Heart right ventricle (tissue), 16 donors: ENCODE results near the gene DTNB. TPM values are rescaled to one million over a fixed set of nuclear protein-coding genes. Genes with fewer than 3 reads are reported as not detected.

Experiments used
- ATAC-seq, 8 donors: fragments of 200-7000 bp; cut with Tn5 transposase; one replicate each; pipeline ENCODE4 v1.9.1; 2020; ENCODE audit warnings: mild to moderate bottlenecking in 8 of 8, moderate library complexity in 8 of 8, moderate number of reproducible peaks in 1 of 8
- DNase-seq, 2 donors: peaks; one replicate each; pipeline ENCODE4 v3.0.0-alpha.2; 2020
- H3K27ac ChIP-seq, 10 donors: fragments of 200-600 bp; sonication (generic) in 2 of 10; one replicate each; pipeline versions ENCODE4 v1.5.0 to v1.8.0; 2020 to 2022; ENCODE audit warnings: mild to moderate bottlenecking in 3 of 10
- H3K27me3 ChIP-seq, 7 donors: fragments of 200-600 bp; one replicate each; pipeline ENCODE4 v1.8.0; 2021 to 2022; ENCODE audit warnings: mild to moderate bottlenecking in 2 of 7
- H3K36me3 ChIP-seq, 9 donors: fragments of 200-600 bp; sonication (generic) in 1 of 9; one replicate each; pipeline versions ENCODE4 v1.5.0 to v1.8.0; 2020 to 2022; ENCODE audit warnings: mild to moderate bottlenecking in 2 of 9
- H3K4me1 ChIP-seq, 9 donors: fragments of 200-600 bp; sonication (generic) in 1 of 9; one replicate each; pipeline versions ENCODE4 v1.5.0 to v1.8.0; 2020 to 2022; ENCODE audit warnings: mild to moderate bottlenecking in 4 of 9
- H3K4me3 ChIP-seq, 10 donors: fragments of 200-600 bp; sonication (generic) in 2 of 10; one replicate each; pipeline versions ENCODE4 v1.5.0 to v1.8.0; 2020 to 2022; ENCODE audit warnings: mild to moderate bottlenecking in 7 of 10, moderate library complexity in 2 of 10
- H3K9me3 ChIP-seq, 11 donors: fragments of 200-600 bp in 10 of 11; sonication (generic) in 2 of 11; one replicate each; pipeline versions ENCODE4 v1.5.0 to v1.8.0; 2013 to 2022; ENCODE audit warnings: mild to moderate bottlenecking in 2 of 11, control low read depth in 1 of 11, moderate library complexity in 1 of 11
- WGBS, 2 donors: extraction: QIAGEN DNeasy Blood & Tissue Kit; methylation state at CpG; one replicate each; pipeline ENCODE4 v1.1.7; 2013; ENCODE audit warnings: inconsistent platforms in 1 of 2; 5-methylcytosine and 5-hydroxymethylcytosine counted together
- intact Hi-C, 10 donors: fragments of 100-400 bp; cut with DNase I; formaldehyde crosslinking; loops; one replicate each; pipeline versions ENCODE4 v1.11.1 to v1.14.2; 2022
- polyA plus RNA-seq, 2 donors: library from polyadenylated mRNA; stranded (reverse); fragments of 200-250 nt; gene quantifications; one replicate each; pipeline ENCODE4 v1.2.3, GENCODE V29; 2013
- total RNA-seq, 10 donors: library from RNA; stranded (reverse); fragmentation: NEBNext Ultra II Directional in 3 of 10; extraction: Animal tissue kit (Norgen Biotek cat#: 25700) in 3 of 10; gene quantifications; one replicate each; pipeline versions ENCODE4 v1.2.1 to v1.2.4, GENCODE V29; 2021 to 2023
- TF ChIP-seq, protein P1 (sequence below), 9 donors: fragments of 200-600 bp; sonication (generic) in 2 of 9; IDR thresholded peaks; one replicate each; pipeline versions ENCODE4 v1.5.0 to v1.8.0; 2021 to 2022; ENCODE audit warnings: antibody characterized with exemption in 9 of 9, mild to moderate bottlenecking in 5 of 9, moderate library complexity in 1 of 9
- donor health status: Arrhythmogenic right ventricular cardiomyopathy.
- donor health status: ischemic (EF 13 %, LVEDD 7.1; RV severe dilation, severe dysfunction).
- donor health status: healthy with polysubstance abuse.
- donor health status: DM: no; HTN: yes; CAD: no.
- donor health status: DM: no; HTN: no; CAD: no.
- donor health status: ischemic (EF 25% LVEDD 6.9; RV normal size, moderate dysfunction).
- donor health status: ischemic (EF 25% LVEDD 5.7; RV mildly dilated, moderate dysfunction).
- donor health status: healthy.
- donor health status: DM: yes; HTN: yes; CAD: no.
- donor health status: Ischemic cardiomyopathy.
- donor health status: ischemic (EF 35%, LVEDD 5.7; RV mildly dilated, moderate dysfunction).
- donor health status: nonischemic (EF 11% LVEDD 7.7; RV severe dilation, severe dysfunction).
- donor health status: DM: yes; HTN: yes; CAD: no.
- donor health status: PGD.
- donor health status: ischemic (EF 29% LVEDD 5.4; RV normal size, mild dysfunction).
- donor health status: nonischemic (EF 23%, LVEDD 6.1; RV moderate dilation, normal function).

DTNB gene
- total and polyA plus RNA-seq, 12 donors = 2.8 to 11.3 (median 7.8) TPM

DNA sequence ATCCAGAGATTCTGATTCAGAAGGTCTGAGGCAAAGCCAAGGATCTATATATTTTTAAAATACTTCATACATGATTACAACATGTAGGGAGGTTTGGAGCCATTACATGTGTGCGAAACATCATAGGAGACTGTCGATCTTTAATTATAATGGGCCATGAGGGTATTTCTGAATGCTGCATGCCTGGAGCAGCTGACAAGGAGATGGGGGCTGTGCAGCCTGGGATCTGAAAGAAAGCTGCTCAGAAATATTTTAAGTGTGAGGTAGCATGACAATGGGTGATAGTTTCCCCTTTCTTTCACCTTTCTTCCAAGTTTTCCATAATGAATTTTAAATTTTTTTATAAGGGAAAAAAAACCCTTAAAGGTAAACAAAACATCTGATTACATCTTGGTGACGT, 229.6 kb downstream of the DTNB start:
- Histone ChIP-seq H3K27me3 (no peaks in the 10 kb centered on the region), H3K4me1 (no peaks in the 10 kb centered on the region), H3K27ac (no peak overlapping the region), H3K9me3 (no peaks in the 10 kb centered on the region), H3K36me3 (no peaks in the 10 kb centered on the region), H3K4me3 (no peak overlapping the region)
- WGBS, 2 donors = 92 to 95% methylated on average over 3 of the region's 3 CpGs
- intact Hi-C loops = loop anchor here in 1 of 10 donors (5.0 kb wide), 1 partner anchor 39 kb away; no protein-coding TSS in a partner anchor
- TF ChIP-seq, protein P1, sequence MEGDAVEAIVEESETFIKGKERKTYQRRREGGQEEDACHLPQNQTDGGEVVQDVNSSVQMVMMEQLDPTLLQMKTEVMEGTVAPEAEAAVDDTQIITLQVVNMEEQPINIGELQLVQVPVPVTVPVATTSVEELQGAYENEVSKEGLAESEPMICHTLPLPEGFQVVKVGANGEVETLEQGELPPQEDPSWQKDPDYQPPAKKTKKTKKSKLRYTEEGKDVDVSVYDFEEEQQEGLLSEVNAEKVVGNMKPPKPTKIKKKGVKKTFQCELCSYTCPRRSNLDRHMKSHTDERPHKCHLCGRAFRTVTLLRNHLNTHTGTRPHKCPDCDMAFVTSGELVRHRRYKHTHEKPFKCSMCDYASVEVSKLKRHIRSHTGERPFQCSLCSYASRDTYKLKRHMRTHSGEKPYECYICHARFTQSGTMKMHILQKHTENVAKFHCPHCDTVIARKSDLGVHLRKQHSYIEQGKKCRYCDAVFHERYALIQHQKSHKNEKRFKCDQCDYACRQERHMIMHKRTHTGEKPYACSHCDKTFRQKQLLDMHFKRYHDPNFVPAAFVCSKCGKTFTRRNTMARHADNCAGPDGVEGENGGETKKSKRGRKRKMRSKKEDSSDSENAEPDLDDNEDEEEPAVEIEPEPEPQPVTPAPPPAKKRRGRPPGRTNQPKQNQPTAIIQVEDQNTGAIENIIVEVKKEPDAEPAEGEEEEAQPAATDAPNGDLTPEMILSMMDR (IDR thresholded peaks at IDR 0.05) = no peak
- ATAC-seq = no peak
- no peak for DNase-seq

DNA sequence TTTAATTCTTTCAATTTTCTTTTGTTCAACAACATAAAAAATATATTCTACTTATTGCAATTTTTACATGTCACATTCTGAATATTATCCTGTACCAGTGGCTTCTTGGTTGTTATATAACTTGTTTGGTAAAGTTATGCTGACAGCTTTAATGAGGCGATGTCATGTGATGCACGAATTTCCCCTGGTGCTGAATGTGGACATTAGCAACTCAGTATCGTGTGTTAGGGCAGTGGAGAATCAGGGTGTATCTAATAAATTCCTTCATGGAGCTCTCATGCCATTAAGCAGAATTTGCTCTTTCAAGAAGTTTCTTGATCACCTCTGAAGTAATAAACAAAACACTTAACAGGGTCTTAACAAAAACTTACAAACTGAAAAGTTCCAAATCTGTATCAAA, 232.0 kb downstream of the DTNB start:
- no peak overlapping the region for H3K4me3 ChIP-seq
- no peak for ATAC-seq
- TF ChIP-seq, protein P1 (IDR thresholded peaks at IDR 0.05) = no peak
- no peaks in the 10 kb centered on the region for H3K27me3 ChIP-seq
- intact Hi-C loops = loop anchor here in 1 of 10 donors (5.0 kb wide), 1 partner anchor 41 kb away; no protein-coding TSS in a partner anchor
- no peaks in the 10 kb centered on the region for H3K4me1 ChIP-seq
- 48 to 66% methylated on average over 3 of the region's 3 CpGs for WGBS, 2 donors
- H3K36me3 ChIP-seq = no peaks in the 10 kb centered on the region
- no peak for DNase-seq
- no peaks in the 10 kb centered on the region for H3K9me3 ChIP-seq
- H3K27ac ChIP-seq = no peak overlapping the region

DNA sequence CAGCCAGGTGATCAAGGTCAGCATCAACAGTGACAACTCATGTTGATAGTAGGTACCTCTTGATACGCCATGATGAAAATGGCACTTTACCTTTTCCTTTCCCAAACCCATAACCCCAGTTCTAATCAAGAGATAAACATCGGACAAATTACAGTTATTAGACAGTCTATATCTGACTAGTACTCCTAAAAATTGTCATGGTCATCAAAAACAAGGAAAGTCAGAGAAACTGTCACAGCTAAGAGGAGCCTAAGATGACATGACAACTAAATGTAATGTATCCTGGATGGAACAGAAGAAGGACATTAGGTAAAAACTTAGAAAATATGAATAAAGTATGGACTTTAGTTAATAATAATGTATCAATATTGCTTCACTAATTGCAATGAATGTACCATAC, 234.6 kb downstream of the DTNB start:
- H3K27me3 ChIP-seq = no peaks in the 10 kb centered on the region
- TF ChIP-seq, protein P1 (IDR thresholded peaks at IDR 0.05) = no peak
- peaks cover 0 to 7% (median 0%) of the 10 kb centered on the region in 11 donors for H3K9me3 ChIP-seq
- DNase-seq (no peak), ATAC-seq (no peak)
- WGBS, 2 donors = 94 to 97% methylated on average over 2 of the region's 2 CpGs
- no peak overlapping the region for H3K27ac ChIP-seq
- peaks cover 0 to 10% (median 0%) of the 10 kb centered on the region in 9 donors for H3K36me3 ChIP-seq
- intact Hi-C loops = no loop called here
- H3K4me3 ChIP-seq = no peak overlapping the region
- H3K4me1 ChIP-seq = no peaks in the 10 kb centered on the region

DNA sequence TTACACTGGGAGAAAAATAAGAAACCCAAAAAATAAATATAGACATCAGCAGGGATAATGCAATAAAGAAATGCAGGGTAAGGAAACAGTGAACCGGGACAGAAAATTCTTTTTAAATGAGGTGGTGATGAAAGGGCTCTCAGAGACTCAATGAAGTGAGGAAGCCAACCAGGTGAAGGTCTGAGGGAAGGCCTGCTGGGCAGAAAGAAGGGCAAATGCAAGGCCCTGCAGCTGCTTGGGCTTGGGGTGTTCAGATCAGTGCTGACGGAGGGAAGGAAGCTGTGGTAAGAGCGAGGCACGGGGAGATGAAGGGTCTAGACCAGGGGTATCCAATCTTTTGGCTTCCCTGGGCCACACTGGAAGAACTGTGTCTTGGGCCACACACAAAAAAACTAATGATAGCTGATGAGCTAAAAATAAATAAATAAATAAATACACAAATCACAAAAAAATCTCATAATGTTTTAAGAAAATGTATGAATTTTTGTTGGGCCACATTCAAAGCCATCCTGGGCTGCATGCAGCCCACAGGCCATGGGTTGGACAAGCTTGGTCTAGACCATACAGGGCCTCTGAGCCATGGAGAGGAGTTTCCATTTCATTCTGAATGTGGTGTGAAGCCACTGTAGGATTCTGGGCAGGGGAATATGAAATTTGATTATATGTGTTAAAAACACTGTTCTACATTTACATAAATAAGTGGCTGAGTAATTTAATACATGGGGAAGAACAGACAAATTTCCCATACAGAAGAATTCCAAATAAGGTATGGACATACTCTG, 235.3 kb downstream of the DTNB start:
- peaks cover 0 to 11% (median 0%) of the 10 kb centered on the region in 9 donors for H3K36me3 ChIP-seq
- WGBS, 2 donors = 91 to 99% methylated on average over 4 of the region's 4 CpGs
- no peaks in the 10 kb centered on the region for H3K27me3 ChIP-seq
- no peak overlapping the region for H3K4me3 ChIP-seq
- no peak for DNase-seq
- intact Hi-C loops = no loop called here
- TF ChIP-seq, protein P1 (IDR thresholded peaks at IDR 0.05) = no peak
- H3K27ac ChIP-seq = no peak overlapping the region
- ATAC-seq = no peak
- no peaks in the 10 kb centered on the region for H3K4me1 ChIP-seq
- peaks cover 0 to 7% (median 0%) of the 10 kb centered on the region in 11 donors for H3K9me3 ChIP-seq
